ENCODE measurements around the gene FBXL12. TPM values are rescaled to one million over a fixed set of nuclear protein-coding genes. Genes with fewer than 3 reads are reported as not detected.
"Not testable (repeated sequence)": the region's sequence is repeated elsewhere in the genome, so short reads cannot be mapped to it uniquely, and the experiment has no call there.

The FBXL12 gene
- polyA plus RNA-seq, 3 donors = 29.8 to 38.6 (median 33.9) TPM

GRCh38 chr19:9847087-9847671 is 28.3 kb upstream of the FBXL12 start:
- DNase-seq = no peak

DNA sequence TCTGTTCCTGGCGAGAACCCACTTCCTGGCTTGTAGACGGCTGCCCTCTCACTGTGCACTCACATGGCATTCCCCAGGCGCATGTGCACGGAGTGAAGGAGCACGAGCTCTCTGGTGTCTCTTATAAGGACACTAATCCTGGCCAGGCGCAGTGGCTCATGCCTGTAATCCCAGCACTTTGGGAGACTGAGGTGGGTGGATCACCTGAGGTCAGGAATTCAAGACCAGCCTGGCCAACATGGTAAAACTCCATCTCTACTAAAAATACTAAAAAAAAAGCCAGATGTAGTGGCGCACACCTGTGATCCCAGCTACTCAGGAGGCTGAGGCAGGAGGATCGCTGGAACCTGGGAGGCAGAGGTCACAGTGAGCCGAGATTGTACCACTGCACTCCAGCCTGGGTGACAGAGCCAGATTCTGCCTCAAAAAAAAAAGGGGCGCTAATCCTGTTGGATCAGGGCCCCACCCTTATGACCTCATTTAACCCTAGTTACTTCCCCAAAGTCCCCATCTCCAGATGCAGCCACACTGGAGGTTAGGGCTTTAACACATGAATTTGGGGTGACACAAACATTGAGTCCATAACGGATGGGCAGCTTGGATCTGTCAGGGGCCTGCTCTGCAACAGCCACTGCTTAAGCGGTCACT is 24.9 kb upstream of the FBXL12 start:
- DNase-seq = not testable (repeated sequence)

DNA sequence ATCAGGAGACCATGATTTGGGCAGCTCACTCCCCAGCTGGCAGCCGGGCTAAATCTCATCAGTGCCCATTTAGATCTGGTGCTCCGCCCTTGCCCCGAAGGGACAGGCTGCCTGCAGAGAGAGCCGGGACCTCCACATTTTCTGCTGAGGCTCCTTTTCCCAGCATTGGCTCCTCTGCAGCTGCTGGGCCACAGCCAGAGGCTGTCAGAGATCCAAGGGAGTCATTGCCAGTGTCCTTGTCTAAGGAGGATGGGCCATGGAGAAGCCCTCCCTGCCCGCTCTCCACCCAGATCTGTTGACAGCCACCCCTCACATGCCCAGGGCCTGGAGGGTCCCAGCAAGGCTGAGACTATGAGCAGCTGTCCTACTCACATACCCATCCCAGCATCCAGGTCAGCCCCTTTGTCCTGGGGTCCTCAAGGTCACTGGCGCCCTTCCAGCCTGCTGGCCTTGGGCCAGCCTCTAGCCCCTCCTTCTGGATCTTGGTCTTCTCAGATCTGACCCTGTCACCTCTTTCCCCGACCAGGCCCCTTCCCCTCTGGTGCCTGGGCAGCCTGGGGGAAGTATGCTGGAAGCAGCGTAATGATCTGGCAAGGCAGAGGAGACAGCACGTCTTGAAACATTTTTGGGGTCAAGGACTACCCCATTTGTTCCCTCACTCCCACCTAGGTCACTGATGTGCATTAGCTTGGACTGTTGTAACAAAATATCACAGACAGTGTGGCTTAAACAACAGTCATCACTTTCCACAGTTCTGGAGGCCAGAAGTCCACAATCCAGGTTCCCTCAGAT is 24.2 kb upstream of the FBXL12 start:
- no peak for DNase-seq

DNA sequence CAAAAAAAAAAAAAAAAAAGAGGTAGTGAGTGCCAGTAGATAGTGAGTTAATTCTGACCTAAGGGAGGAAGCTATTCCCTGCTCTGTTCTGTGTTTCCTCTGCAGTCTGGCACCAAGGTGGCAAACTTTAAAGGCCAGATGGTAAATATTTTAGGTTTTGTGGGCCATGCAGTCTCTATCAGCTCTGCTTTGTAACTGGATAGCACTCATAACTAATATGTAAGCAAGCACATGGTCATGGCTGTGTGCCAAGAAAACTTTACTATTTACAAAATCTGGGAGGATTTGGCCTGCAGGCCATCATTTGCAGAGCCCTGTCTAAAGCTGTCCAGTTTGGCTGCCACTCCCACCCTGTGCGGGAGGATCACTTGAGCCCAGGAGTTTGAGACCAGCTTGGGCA is 20.5 kb upstream of the FBXL12 start:
- no peak for DNase-seq

DNA sequence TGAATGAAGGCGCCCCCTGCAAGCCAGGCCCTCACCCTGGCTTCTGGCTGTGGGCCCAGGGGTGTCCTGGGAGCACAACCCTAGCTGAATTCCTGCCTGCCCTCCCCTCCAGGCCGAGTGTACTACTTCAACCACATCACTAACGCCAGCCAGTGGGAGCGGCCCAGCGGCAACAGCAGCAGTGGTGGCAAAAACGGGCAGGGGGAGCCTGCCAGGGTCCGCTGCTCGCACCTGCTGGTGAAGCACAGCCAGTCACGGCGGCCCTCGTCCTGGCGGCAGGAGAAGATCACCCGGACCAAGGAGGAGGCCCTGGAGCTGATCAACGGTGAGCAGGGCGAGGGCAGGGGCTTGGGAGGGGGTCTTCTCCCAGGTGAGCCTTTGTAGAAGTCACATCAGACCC is 19.4 kb upstream of the FBXL12 start:
- DNase-seq = no peak

DNA sequence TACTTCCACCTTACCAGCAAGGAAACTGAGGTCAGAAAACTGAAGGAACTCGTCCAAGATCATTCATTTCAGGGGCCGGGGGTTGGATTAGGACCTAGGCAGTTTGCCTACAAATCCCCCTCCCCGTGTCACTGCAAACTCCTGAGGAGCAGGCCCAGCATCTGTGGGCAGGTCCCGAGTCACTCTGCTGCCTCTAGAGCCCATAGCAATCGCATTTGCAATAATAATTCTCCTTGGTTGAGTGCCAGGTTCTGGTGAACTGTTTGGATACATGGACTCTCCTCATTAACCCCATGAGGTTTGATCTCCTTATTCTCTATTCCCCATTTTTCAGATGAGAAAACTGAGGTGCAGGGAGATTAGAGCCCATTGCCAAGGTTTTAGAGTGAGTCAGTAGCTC is 17.1 kb upstream of the FBXL12 start:
- DNase-seq = no peak

DNA sequence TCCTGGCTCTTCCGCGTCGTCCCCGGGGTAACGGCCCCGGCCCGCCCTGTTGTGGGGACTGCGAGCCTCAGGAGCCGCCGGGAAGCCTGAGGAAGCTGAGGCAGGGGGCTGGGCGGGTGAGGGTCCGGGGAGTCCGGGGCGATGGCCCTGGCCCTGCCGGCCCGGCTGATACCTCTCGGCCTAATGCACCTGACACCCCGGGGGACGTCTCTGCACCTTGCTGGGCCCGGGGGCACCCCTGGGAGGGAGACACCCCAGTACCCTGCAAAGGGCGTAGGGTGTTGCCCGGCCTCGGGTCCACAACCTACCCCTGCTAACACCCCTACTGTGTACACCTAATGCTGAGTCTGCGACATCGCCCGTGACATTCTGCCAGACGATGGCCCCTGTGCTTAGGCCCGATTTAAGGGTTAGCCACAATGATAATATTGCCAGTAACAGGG is 16.6 kb upstream of the FBXL12 start:
- no peak for DNase-seq

GRCh38 chr19:9834726-9835506 is 16.0 kb upstream of the FBXL12 start, which contains the start of gene PIN1:
Gene PIN1 (plus strand): TSS chr19:9835318. CDS start chr19:9835345, 27 bp downstream.
- DNase-seq = peak; percentile 99

DNA sequence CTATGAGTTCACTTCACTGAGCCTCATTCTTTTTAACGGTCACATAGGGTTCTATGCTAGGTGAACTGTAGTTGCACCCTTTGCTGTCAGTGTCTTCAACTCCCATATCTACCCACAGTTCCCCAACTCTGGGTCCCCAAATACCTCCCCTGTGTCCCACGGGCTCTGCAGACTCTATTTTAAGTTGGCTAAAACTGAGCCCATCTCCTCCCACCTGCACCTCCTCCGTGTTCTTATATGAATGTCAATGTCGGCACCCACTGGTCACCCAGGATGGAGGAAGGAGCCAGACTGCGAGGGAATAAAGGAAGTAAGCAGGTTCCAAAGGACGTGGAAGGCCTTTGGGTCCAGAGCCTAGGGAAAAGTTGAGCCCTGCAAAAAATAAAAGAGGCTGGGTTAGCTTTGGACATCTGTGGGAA is 15.4 kb upstream of the FBXL12 start:
- no peak for DNase-seq

DNA sequence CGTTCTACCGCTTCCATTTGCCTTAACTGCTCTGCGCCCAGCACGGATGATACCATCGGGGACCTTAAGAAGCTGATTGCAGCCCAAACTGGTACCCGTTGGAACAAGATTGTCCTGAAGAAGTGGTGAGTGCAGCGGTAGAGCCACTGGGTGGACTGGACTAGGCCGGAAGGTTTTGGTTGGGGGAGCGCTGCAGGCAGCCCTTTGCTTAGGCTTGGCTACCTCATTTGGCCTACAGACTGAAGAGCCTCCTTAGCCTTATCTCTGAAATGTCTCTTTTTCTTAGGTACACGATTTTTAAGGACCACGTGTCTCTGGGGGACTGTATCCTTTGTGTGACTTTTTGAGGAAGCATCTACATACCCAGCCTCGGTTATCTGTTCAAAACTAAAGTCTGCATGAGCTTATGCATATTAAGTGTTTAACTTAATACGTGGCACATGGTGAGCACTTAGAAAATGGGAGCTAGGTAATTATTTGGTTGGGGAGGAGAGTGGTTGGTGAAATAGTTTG is 9.7 kb upstream of the FBXL12 start:
- DNase-seq = no peak

GRCh38 chr19:9827289-9828238 is 8.7 kb upstream of the FBXL12 start, which contains the start of gene UBL5:
Gene UBL5 (plus strand): TSS chr19:9827918. CDS start chr19:9828338, 420 bp downstream.
- DNase-seq = peak; percentile 92

GRCh38 chr19:9823816-9824215 is 4.9 kb upstream of the FBXL12 start:
- DNase-seq = no peak

- DNase-seq = not testable (repeated sequence)
Measured at GRCh38 chr19:9820034-9820433, 1.2 kb upstream of the FBXL12 start.

DNA sequence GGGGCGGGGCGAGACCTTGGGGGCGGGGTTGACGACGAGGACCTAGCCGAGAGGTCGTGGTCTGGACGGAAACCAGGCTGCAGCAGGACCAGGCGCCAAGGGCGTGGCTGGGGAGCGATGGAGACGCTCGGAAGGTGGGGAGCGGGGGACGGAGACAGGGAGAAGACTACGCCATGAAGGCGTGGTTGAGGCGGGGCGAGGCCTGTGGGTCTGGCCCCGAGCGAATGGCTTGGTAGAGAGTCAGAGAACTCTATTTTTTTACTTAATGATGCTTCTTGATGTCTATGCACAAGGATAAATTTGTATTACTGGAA is 674 bp upstream of the FBXL12 start:
- no peak for DNase-seq

- no peak for DNase-seq
Measured at GRCh38 chr19:9818175-9818733, 625 bp downstream of the FBXL12 start.

DNA sequence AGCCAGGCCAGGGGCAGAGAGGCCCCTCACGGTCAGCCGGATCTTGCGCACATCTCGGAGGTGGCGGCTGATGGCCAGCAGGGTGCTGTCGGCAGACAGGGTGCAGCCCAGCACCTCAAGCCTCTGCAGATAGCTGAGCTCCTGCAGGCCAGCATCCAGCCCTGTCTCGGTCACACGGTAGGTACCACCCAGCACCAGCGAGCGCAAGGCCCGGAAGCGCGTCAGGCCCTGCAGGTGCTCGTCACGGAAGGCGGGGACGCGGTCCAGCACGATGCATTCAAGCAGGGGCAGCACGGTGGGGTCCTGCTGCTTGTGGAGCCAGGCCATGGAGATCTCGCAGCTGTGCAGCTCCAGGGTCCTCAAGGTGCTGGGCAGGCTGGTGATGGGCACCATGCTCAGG is 7.7 kb downstream of the FBXL12 start:
- no peak for DNase-seq

DNA sequence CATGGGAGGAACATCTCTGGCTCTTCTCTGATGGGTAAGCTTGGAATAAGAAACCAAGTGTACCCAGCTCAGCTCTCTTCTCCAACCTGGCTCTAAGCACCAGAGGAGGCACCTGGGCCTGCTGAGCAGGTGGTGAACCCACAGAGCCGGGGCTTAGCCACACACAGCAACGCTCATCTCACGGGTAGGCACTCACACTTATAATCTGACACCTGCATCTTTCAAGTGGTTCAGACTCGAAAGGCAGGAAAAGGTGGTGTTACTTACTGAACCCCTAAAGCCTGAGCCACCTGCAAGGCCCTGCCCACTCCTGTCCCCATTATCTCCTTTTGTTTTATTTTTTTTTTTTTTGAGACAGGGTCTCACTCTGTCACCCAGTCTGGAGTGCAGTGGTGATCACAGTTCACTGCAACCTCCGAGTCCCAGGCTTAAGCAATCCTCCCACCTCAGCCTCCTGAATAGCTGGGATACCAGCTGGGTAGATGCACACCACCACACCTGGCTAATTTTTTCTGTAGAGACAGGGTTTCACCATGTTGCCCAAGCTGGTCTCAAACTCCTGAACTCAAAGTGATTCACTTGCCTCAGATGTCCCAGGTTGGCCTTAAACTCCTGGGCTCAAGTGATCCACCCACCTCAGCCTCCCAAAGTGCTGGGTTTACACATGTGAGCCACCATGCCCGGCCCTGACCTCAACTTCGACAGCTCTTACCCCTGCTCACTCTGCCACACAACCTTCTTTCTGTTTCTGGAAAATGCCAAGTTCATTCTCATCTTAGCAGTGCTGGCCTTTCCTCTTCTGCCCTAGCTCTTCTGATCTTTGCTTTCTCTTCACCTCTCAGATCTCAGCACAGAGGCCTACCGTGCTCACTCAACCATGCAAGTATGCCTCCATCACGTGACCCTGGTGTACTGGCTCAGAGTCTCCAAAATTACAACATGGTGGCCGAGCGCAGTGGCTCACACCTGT is 9.7 kb downstream of the FBXL12 start:
- DNase-seq = no peak

DNA sequence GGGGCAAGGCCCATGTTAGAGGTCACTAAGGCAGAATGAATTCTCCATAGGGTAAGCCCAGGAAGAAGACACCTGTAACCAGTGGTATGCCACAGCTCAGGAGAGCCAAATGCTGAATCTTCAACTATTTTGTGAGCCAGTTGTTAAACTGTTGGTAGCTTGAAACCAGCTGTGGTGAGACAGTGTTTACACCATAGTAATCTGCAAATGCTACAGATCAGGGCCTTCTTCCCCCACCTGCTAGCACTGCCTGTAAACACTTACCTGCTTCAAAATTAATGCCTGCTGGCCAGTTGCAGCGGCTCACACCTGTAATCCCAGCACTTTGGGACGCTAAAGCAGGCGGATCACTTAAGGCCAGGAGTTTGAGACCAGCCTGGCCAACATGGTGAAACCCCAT is 12.1 kb downstream of the FBXL12 start:
- no peak for DNase-seq

- no peak for DNase-seq
Measured at GRCh38 chr19:9801976-9802375, 16.9 kb downstream of the FBXL12 start.
